RKO (cell line): ENCODE measurements around the gene NAT8L.

Source experiments
- DNase-seq: peaks from one replicate; pipeline ENCODE4 v3.0.0-alpha.2; 2016; ENCODE audit warnings: low spot score

The NAT8L gene

GRCh38 chr4:2075987-2076907 lies 17.1 kb downstream of the NAT8L start:
- no peak for DNase-seq

GRCh38 chr4:2076908-2077536 lies 17.9 kb downstream of the NAT8L start:
- no peak for DNase-seq

- DNase-seq, result no peak
These were observed 18.7 kb downstream of the NAT8L start for GRCh38 chr4:2077537-2078460.

GRCh38 chr4:2078584-2078983 lies 19.5 kb downstream of the NAT8L start:
- DNase-seq, result no peak

GRCh38 chr4:2079006-2079405 lies 19.9 kb downstream of the NAT8L start:
- no peak for DNase-seq

GRCh38 chr4:2079926-2080325 lies 20.8 kb downstream of the NAT8L start:
- no peak for DNase-seq

- no peak for DNase-seq
These were observed 21.5 kb downstream of the NAT8L start for GRCh38 chr4:2080429-2081300.

GRCh38 chr4:2081540-2081939 lies 22.4 kb downstream of the NAT8L start:
- no peak for DNase-seq

GRCh38 chr4:2082118-2082517 lies 23.0 kb downstream of the NAT8L start:
- no peak for DNase-seq

- no peak for DNase-seq
These were observed 23.5 kb downstream of the NAT8L start for GRCh38 chr4:2082627-2083026.

GRCh38 chr4:2083116-2083825 lies 24.1 kb downstream of the NAT8L start:
- DNase-seq, result no peak

- no peak for DNase-seq
These were observed 24.7 kb downstream of the NAT8L start for GRCh38 chr4:2083826-2084160.

GRCh38 chr4:2084316-2084715 lies 25.2 kb downstream of the NAT8L start:
- DNase-seq, result no peak

GRCh38 chr4:2085496-2085901 lies 26.4 kb downstream of the NAT8L start:
- DNase-seq, result no peak

GRCh38 chr4:2087170-2087569 lies 28.0 kb downstream of the NAT8L start:
- DNase-seq, result peak; percentile 46

GRCh38 chr4:2089222-2089621 lies 30.1 kb downstream of the NAT8L start:
- no peak for DNase-seq

- no peak for DNase-seq
These were observed 31.5 kb downstream of the NAT8L start for GRCh38 chr4:2090642-2091041.

GRCh38 chr4:2091990-2092668 lies 33.0 kb downstream of the NAT8L start:
- DNase-seq, result no peak

GRCh38 chr4:2092669-2093053 lies 33.5 kb downstream of the NAT8L start:
- DNase-seq, result no peak

GRCh38 chr4:2093265-2093664 lies 34.1 kb downstream of the NAT8L start:
- DNase-seq, result no peak
